ENCODE measurements around the gene GDI1.

Gene GDI1

DNA sequence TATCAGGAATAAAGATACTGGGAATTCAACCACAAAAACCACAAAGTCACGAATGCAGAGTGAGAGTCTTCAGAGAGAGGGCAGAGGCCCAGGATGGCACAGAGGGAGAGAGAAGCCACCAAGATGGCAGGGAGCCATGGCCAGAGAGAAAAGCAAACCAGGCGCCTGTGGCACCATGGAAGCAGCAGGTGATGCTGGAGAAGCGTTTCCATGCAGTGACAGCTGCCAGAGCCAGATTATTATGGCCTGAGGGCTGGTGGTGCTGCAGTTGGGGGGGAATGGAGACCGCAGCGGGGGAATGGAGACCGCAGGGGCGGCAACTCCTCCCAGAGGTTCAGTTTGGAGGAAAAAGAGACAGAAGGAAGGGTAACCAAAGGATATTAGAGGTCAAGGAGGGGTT lies 19.8 kb upstream of the GDI1 start:
- no peak overlapping the region for H3K9ac ChIP-seq (ENCODE audit: low read length)
- no peak overlapping the region for H3K4me3 ChIP-seq (ENCODE audit: low read length)
- no peaks in the 10 kb centered on the region for H3K36me3 ChIP-seq (ENCODE audit: control insufficient read depth, insufficient read depth, low read length)
- no peaks in the 10 kb centered on the region for H3K9me3 ChIP-seq (ENCODE audit: control insufficient read depth, low read length)
- H3K4me1 ChIP-seq (ENCODE audit: control insufficient read depth, insufficient read depth, low read length): peaks cover 10% of the 10 kb centered on the region
- H3K27me3 ChIP-seq (ENCODE audit: control insufficient read depth, insufficient read depth, low read length): no peaks in the 10 kb centered on the region

DNA sequence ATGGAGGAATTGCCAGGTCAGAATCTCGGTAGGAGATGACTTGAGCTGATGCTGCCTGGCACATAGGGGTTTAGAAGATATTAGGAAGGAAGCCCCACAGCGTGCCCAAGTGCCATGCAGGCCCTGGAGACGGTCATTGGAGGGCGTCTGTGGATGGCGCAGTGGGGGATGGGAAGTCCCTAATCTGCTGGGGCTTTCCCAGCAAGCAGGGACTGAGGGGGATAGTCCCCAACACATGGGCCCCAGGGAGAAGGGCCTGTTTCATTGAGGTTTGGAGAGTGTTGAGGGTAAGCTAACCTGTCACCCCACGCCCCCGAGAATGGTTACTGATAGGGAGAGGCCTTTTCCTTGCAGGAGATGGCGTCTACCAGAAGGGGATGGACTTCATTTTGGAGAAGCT lies 17.8 kb upstream of the GDI1 start:
- no peaks in the 10 kb centered on the region for H3K4me1 ChIP-seq (ENCODE audit: control insufficient read depth, insufficient read depth, low read length)

DNA sequence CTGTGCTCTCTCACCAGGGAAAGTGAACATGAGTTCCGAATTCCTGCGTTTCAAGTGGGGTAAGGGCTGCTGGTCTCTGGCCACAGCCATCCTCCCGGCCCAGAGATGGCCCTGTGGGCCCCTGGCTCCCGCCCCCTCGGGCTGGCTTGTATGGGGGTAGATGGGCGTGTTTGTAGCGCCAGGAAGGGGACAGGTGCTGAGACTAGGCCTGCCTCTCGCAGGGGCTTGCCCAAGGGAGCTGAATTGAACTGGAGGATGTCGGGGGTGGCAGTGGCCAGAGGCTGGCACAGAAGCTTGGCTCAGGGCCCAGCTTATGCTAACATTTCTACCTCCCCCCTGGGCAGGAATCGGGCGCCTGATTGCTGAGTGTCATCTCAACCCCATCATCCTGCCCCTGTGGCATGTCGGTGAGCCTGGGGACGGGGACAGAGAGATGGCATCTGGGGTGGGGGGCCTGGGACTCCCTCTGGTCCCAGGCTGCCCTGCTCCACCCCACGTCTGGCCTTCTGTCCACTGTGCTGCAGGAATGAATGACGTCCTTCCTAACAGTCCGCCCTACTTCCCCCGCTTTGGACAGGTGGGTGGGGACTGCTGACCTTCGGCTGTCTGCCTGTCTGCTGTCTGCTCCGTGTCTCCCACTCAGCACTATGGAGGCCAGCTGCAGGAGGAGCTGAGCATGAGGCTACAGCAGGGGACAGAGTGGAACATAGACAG lies 17.1 kb upstream of the GDI1 start:
- Histone ChIP-seq H3K36me3 (ENCODE audit: control insufficient read depth, insufficient read depth, low read length) (no peaks in the 10 kb centered on the region), H3K4me1 (ENCODE audit: control insufficient read depth, insufficient read depth, low read length) (no peaks in the 10 kb centered on the region), H3K9me3 (ENCODE audit: control insufficient read depth, low read length) (no peaks in the 10 kb centered on the region), H3K4me3 (ENCODE audit: low read length) (no peak overlapping the region), H3K9ac (ENCODE audit: low read length) (no peak overlapping the region), H3K27me3 (ENCODE audit: control insufficient read depth, insufficient read depth, low read length) (no peaks in the 10 kb centered on the region)

More for the DNA sequence above, 17.8 kb upstream of the GDI1 start:
- no peak overlapping the region for H3K9ac ChIP-seq (ENCODE audit: low read length)
- H3K9me3 ChIP-seq (ENCODE audit: control insufficient read depth, low read length): no peaks in the 10 kb centered on the region
- no peak overlapping the region for H3K4me3 ChIP-seq (ENCODE audit: low read length)
- H3K36me3 ChIP-seq (ENCODE audit: control insufficient read depth, insufficient read depth, low read length): no peaks in the 10 kb centered on the region
- no peaks in the 10 kb centered on the region for H3K27me3 ChIP-seq (ENCODE audit: control insufficient read depth, insufficient read depth, low read length)

DNA sequence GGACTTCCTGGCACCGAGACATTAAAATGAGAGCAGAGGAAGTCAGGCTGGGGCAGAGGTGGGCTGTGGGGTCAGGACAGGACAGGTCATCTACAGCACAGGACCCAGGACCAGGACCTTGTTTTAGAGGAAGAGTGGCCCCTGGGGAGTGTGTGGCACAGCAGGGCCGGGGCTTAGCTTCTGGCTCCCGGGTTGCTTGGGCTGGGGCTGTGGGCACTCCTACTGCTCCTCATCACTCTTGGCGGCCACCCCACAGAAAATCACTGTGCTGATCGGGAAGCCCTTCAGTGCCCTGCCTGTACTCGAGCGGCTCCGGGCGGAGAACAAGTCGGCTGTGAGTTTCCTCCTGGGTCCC lies 16.6 kb upstream of the GDI1 start:
- H3K9me3 ChIP-seq (ENCODE audit: control insufficient read depth, low read length): no peaks in the 10 kb centered on the region
- H3K36me3 ChIP-seq (ENCODE audit: control insufficient read depth, insufficient read depth, low read length): no peaks in the 10 kb centered on the region
- H3K4me3 ChIP-seq (ENCODE audit: low read length): no peak overlapping the region
- no peaks in the 10 kb centered on the region for H3K4me1 ChIP-seq (ENCODE audit: control insufficient read depth, insufficient read depth, low read length)
- no peaks in the 10 kb centered on the region for H3K27me3 ChIP-seq (ENCODE audit: control insufficient read depth, insufficient read depth, low read length)
- H3K9ac ChIP-seq (ENCODE audit: low read length): no peak overlapping the region

DNA sequence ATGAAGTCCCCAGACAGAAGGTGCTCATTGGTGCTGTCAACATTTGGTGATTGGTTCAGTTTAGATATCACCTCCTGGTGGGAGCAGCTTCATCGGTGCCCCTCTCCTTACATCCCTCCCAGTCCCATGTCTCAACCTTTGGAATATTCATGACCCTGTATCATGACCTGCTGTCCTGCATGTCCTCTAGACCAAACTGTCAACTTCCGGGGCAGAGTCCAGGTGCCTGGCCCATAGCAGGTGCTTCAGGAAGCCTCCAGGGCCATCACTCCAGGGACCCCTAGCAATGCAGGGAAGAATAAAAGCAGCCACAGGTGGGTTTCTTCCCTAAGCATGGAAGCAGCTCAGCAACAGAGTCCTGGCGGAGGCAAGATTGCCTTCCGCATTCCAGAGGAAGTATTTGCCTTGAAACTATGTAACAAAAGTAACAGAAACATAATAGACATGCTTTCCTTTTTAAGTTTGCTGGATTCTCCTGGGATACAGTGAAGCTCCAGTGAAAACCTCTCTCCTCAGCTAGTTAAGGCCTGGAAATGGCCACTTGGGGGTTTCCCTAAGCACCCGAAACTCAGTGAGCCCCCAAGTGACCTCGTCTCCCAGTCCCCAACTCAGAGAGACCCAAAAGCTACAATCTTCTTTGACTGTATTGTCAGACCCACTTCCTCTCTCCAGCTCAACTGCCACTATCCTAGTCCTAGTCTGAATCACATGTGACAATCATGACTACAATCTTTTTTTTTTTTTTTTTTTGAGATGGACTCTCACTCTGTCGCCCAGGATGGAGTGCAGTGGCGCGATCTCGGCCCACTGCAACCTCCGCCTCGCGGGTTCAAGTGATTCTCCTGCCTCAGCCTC lies 9.8 kb upstream of the GDI1 start:
- no peak overlapping the region for H3K4me3 ChIP-seq (ENCODE audit: low read length)
- peaks cover 22% of the 10 kb centered on the region for H3K4me1 ChIP-seq (ENCODE audit: control insufficient read depth, insufficient read depth, low read length)
- H3K9me3 ChIP-seq (ENCODE audit: control insufficient read depth, low read length): no peaks in the 10 kb centered on the region
- no peak overlapping the region for H3K9ac ChIP-seq (ENCODE audit: low read length)
- no peaks in the 10 kb centered on the region for H3K36me3 ChIP-seq (ENCODE audit: control insufficient read depth, insufficient read depth, low read length)
- no peaks in the 10 kb centered on the region for H3K27me3 ChIP-seq (ENCODE audit: control insufficient read depth, insufficient read depth, low read length)

DNA sequence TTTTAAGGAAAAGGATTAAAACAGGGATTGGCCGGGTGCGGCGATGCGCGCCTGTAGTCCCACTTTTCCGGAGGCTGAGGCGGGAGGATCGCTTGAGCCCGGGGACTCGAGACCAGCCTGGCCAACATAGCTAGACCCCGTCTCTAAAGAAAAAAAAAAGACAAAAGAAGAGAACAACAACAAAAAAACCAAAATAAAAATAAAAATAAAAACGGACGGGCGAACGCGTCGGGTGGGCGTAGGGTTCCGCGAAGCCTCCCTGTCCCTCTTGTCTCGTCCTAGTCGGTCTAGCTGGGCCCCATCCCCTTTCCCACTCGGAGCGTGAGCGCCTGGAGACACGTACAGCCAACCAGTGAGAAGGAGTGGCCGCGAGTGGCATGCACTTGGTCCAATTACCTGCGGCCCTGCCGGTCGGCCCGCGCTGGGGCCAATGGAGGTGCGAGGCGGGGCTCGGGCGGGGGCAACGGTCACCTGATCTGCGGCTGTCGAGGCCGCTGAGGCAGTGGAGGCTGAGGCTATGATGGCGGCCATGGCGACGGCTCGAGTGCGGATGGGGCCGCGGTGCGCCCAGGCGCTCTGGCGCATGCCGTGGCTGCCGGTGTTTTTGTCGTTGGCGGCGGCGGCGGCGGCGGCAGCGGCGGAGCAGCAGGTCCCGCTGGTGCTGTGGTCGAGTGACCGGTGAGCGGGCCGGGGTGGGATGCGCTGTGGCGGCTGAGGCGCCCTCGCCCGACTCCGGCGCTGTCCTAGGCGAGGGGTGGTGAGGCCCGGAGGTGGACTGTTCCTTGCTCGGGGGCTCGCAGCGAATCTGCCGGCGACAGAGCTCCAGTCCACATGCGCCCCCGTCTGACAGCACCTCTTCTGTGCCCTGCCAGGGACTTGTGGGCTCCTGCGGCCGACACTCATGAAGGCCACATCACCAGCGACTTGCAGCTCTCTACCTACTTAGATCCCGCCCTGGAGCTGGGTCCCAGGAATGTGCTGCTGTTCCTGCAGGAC lies 8.5 kb upstream of the GDI1 start, which contains the start of gene ATP6AP1:
Gene ATP6AP1, plus strand, starts transcription at position 502 of the 996 bp plus-strand sequence. Its CDS starts 16 bp downstream, at position 518.
- Histone ChIP-seq H3K36me3 (ENCODE audit: control insufficient read depth, insufficient read depth, low read length) (no peaks in the 10 kb centered on the region), H3K4me3 (ENCODE audit: low read length) (peak within 1 kb of the TSS; percentile 71), H3K4me1 (ENCODE audit: control insufficient read depth, insufficient read depth, low read length) (peaks cover 22% of the 10 kb centered on the region), H3K9ac (ENCODE audit: low read length) (peak within 1 kb of the TSS; percentile 53), H3K27me3 (ENCODE audit: control insufficient read depth, insufficient read depth, low read length) (no peaks in the 10 kb centered on the region), H3K9me3 (ENCODE audit: control insufficient read depth, low read length) (no peaks in the 10 kb centered on the region)

DNA sequence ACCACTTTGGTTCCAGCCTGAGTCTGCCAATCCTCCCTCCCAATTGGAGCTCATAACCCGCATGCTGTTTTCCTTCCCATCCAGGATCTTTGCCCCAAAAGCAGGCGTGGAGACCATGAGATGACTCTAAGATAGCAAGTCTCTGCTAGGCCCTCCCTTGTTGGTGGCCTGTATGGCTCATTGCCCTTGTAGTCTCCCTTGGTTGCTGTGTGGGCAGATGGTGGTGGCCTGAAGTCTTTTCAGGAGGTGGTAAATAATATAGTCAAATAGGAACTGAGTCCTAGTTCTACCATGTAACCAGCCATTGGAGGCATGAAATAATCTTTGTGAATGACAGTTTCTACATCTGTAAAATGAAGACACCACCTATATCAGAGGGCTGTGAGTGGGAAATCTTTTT lies 7.2 kb upstream of the GDI1 start:
- Histone ChIP-seq H3K36me3 (ENCODE audit: control insufficient read depth, insufficient read depth, low read length) (no peaks in the 10 kb centered on the region), H3K4me3 (ENCODE audit: low read length) (no peak overlapping the region), H3K4me1 (ENCODE audit: control insufficient read depth, insufficient read depth, low read length) (peaks cover 22% of the 10 kb centered on the region), H3K27me3 (ENCODE audit: control insufficient read depth, insufficient read depth, low read length) (no peaks in the 10 kb centered on the region), H3K9me3 (ENCODE audit: control insufficient read depth, low read length) (no peaks in the 10 kb centered on the region), H3K9ac (ENCODE audit: low read length) (peak overlapping the region; percentile 53)

DNA sequence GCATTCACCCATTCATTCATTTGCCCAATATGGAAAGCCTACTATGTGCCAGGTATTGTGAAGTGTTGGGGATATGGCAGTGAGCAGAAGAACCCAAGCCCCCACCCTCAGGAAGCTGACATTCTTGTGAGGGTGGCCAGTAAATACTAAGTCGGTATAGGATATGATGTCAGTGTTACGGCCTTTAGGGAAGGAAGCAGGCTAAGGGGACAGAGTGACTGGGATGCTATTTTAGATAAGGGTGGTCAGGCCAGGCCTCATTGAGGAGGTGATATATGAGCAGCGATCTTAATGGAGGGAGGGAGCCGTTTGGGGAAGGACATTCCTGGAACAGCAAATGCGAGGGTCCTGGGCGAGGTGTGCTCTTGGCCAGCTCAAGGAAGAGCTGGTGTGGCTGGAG lies 6.5 kb upstream of the GDI1 start:
- Histone ChIP-seq H3K27me3 (ENCODE audit: control insufficient read depth, insufficient read depth, low read length) (no peaks in the 10 kb centered on the region), H3K4me1 (ENCODE audit: control insufficient read depth, insufficient read depth, low read length) (peaks cover 22% of the 10 kb centered on the region), H3K4me3 (ENCODE audit: low read length) (no peak overlapping the region), H3K9me3 (ENCODE audit: control insufficient read depth, low read length) (no peaks in the 10 kb centered on the region), H3K9ac (ENCODE audit: low read length) (peak overlapping the region; percentile 15), H3K36me3 (ENCODE audit: control insufficient read depth, insufficient read depth, low read length) (no peaks in the 10 kb centered on the region)

DNA sequence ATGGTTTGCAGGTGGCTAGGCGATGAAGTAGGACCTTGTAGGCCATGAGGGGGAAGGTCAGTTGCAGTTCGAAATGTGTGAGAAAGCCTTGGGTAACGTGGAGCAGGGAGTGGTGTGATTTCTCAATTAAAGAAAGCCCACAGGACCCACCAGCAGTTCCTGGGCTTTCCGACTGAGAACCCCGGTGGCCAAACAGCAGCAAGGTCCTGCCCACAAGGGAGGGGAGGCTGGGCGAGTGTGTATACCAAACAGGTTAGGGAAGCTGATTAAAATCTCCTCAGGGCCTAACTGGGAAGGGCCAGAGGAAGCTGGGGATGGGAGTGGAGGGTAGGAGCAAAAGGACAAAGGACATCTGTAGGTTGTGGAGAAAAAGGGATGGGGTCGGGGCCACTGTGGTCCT lies 6.0 kb upstream of the GDI1 start:
- no peaks in the 10 kb centered on the region for H3K9me3 ChIP-seq (ENCODE audit: control insufficient read depth, low read length)
- no peaks in the 10 kb centered on the region for H3K27me3 ChIP-seq (ENCODE audit: control insufficient read depth, insufficient read depth, low read length)
- no peaks in the 10 kb centered on the region for H3K36me3 ChIP-seq (ENCODE audit: control insufficient read depth, insufficient read depth, low read length)
- H3K9ac ChIP-seq (ENCODE audit: low read length): peak overlapping the region; percentile 15
- no peak overlapping the region for H3K4me3 ChIP-seq (ENCODE audit: low read length)
- peaks cover 22% of the 10 kb centered on the region for H3K4me1 ChIP-seq (ENCODE audit: control insufficient read depth, insufficient read depth, low read length)

DNA sequence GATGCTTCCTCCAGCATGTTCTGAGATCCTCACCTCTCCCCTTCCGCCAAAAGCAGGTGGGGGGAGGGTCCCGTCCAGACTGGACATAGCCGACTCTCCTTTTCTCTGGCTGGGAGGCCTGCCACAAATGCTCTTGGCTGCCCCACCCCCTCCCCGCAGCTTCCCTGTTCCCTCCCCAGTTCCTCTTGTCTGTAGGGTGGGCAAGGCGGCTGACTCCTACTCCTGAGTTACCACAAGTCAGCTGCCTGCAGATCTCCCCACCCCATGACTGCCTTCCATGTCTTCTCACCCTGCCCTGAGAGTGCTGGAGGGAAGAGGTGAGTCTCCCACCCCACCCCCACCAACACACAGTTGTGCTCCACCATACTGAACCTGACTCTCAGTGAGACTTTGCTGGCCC lies 5.6 kb upstream of the GDI1 start:
- Histone ChIP-seq H3K4me3 (ENCODE audit: low read length) (no peak overlapping the region), H3K9ac (ENCODE audit: low read length) (no peak overlapping the region), H3K4me1 (ENCODE audit: control insufficient read depth, insufficient read depth, low read length) (peaks cover 22% of the 10 kb centered on the region), H3K9me3 (ENCODE audit: control insufficient read depth, low read length) (no peaks in the 10 kb centered on the region), H3K27me3 (ENCODE audit: control insufficient read depth, insufficient read depth, low read length) (no peaks in the 10 kb centered on the region), H3K36me3 (ENCODE audit: control insufficient read depth, insufficient read depth, low read length) (no peaks in the 10 kb centered on the region)

DNA sequence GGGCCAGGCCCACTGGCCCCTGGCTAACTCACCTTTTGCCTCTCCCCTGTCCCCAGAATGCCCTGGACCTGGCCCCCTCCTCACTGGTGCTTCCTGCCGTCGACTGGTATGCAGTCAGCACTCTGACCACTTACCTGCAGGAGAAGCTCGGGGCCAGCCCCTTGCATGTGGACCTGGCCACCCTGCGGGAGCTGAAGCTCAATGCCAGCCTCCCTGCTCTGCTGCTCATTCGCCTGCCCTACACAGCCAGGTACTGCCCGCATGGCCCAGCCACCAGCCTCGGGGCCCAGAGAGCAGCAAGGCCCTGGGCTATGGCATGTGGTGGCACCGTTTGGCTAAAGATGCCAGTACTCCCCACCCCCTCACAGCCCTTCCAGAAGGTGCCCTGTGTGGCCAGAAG lies 4.7 kb upstream of the GDI1 start:
- H3K4me3 ChIP-seq (ENCODE audit: low read length): no peak overlapping the region
- peaks cover 20% of the 10 kb centered on the region for H3K4me1 ChIP-seq (ENCODE audit: control insufficient read depth, insufficient read depth, low read length)
- H3K27me3 ChIP-seq (ENCODE audit: control insufficient read depth, insufficient read depth, low read length): no peaks in the 10 kb centered on the region
- H3K9me3 ChIP-seq (ENCODE audit: control insufficient read depth, low read length): no peaks in the 10 kb centered on the region
- H3K36me3 ChIP-seq (ENCODE audit: control insufficient read depth, insufficient read depth, low read length): no peaks in the 10 kb centered on the region
- H3K9ac ChIP-seq (ENCODE audit: low read length): no peak overlapping the region

Data from mucosa of stomach (tissue), 1 donor.